Parathyroid adenoma (tissue), 2 donors: Measurements from ENCODE around the gene SHISA9.

Experiments
- H2AFZ ChIP-seq: fragments of 300-600 bp; sonication (generic); one replicate; pipeline ENCODE4 v1.7.0; 2017; ENCODE audit warnings: antibody characterized with exemption, mild to moderate bottlenecking
- H3K27ac ChIP-seq: fragments of 300-600 bp; sonication (generic); one replicate; pipeline ENCODE4 v1.7.0; 2017
- H3K27me3 ChIP-seq: fragments of 300-600 bp; sonication (generic); one replicate; pipeline ENCODE4 v1.7.0; 2017; ENCODE audit warnings: low read length; ENCODE audit not compliant: control insufficient read depth, insufficient read depth
- H3K36me3 ChIP-seq: fragments of 300-600 bp; sonication (generic); one replicate; pipeline ENCODE4 v1.7.0; 2017; ENCODE audit warnings: low read length; ENCODE audit not compliant: control insufficient read depth, insufficient read depth
- H3K4me1 ChIP-seq: fragments of 300-600 bp; sonication (generic); one replicate; pipeline ENCODE4 v1.7.0; 2017; ENCODE audit warnings: control low read depth
- H3K4me2 ChIP-seq: fragments of 300-600 bp; sonication (generic); one replicate; pipeline ENCODE4 v1.7.0; 2017; ENCODE audit warnings: low read length
- H3K4me3 ChIP-seq: fragments of 300-600 bp; sonication (generic); one replicate; pipeline ENCODE4 v1.7.0; 2017; ENCODE audit warnings: low read depth, low read length
- H3K79me2 ChIP-seq: fragments of 300-600 bp; sonication (generic); one replicate; pipeline ENCODE4 v1.7.0; 2017; ENCODE audit warnings: control low read depth
- H3K9ac ChIP-seq: fragments of 300-600 bp; sonication (generic); one replicate; pipeline ENCODE4 v1.7.0; 2017; ENCODE audit warnings: mild to moderate bottlenecking
- H3K9me3 ChIP-seq: fragments of 300-600 bp; sonication (generic); one replicate; pipeline ENCODE4 v1.7.0; 2017; ENCODE audit warnings: low read length; ENCODE audit not compliant: control insufficient read depth
- TF ChIP-seq, protein P1 (sequence below): fragments of 300-600 bp; sonication (generic); IDR thresholded peaks from one replicate; pipeline ENCODE4 v1.7.0; 2017; ENCODE audit warnings: antibody characterized with exemption, mild to moderate bottlenecking
- donor health status: primary hyperparathyroidism.

Gene SHISA9

DNA sequence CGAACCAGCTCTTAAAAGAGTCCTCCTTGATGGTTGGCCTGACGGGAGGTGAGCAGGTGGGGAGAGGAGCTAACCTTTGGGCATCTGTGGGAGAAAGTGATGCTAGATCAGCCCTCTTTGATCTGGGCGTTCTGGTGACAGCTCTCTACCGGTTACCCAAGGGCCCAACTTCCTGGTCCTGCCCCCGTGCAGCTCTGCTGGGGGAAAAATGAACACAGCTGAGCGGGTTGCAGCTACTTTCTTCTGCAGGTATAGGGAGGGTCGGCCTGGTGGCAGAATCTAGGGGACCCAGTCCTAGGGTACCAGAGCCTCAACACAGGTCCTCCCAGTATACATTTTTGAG lies 2.9 kb downstream of the SHISA9 start:
- Histone ChIP-seq H2AFZ (no peak overlapping the region), H3K9ac (no peak overlapping the region), H3K4me1 (no peaks in the 10 kb centered on the region), H3K9me3 (no peaks in the 10 kb centered on the region), H3K4me2 (no peak overlapping the region), H3K27me3 (peaks cover 7% of the 10 kb centered on the region), H3K27ac (no peak overlapping the region), H3K4me3 (no peak overlapping the region), H3K79me2 (no peaks in the 10 kb centered on the region), H3K36me3 (no peaks in the 10 kb centered on the region)
- TF ChIP-seq, protein P1, sequence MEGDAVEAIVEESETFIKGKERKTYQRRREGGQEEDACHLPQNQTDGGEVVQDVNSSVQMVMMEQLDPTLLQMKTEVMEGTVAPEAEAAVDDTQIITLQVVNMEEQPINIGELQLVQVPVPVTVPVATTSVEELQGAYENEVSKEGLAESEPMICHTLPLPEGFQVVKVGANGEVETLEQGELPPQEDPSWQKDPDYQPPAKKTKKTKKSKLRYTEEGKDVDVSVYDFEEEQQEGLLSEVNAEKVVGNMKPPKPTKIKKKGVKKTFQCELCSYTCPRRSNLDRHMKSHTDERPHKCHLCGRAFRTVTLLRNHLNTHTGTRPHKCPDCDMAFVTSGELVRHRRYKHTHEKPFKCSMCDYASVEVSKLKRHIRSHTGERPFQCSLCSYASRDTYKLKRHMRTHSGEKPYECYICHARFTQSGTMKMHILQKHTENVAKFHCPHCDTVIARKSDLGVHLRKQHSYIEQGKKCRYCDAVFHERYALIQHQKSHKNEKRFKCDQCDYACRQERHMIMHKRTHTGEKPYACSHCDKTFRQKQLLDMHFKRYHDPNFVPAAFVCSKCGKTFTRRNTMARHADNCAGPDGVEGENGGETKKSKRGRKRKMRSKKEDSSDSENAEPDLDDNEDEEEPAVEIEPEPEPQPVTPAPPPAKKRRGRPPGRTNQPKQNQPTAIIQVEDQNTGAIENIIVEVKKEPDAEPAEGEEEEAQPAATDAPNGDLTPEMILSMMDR = no peak

DNA sequence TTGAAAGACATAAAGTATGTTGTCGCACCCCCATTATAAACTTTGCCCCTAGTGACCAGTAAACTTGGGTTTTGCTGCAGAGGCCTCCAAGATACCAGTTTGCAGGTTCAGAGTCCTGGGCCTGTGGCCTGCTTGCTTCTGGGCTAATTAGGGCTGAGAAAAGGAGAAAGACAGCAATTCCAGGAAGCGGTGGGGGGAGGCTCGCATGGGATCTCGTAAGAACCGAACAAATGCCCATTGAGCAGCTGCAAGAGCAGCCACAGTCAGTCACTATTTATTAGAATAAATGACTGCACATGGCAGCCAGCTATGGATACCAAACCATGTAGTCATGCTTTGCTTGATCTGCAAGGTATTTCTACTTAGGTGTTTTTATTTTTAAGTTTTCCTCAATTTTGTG lies 4.9 kb downstream of the SHISA9 start:
- H3K36me3 ChIP-seq = no peaks in the 10 kb centered on the region
- H3K27me3 ChIP-seq = peaks cover 7% of the 10 kb centered on the region
- H3K4me3 ChIP-seq = no peak overlapping the region
- no peaks in the 10 kb centered on the region for H3K79me2 ChIP-seq
- no peaks in the 10 kb centered on the region for H3K9me3 ChIP-seq
- no peak overlapping the region for H2AFZ ChIP-seq
- no peak overlapping the region for H3K9ac ChIP-seq
- H3K27ac ChIP-seq = no peak overlapping the region
- H3K4me1 ChIP-seq = no peaks in the 10 kb centered on the region
- TF ChIP-seq, protein P1 = no peak
- no peak overlapping the region for H3K4me2 ChIP-seq

DNA sequence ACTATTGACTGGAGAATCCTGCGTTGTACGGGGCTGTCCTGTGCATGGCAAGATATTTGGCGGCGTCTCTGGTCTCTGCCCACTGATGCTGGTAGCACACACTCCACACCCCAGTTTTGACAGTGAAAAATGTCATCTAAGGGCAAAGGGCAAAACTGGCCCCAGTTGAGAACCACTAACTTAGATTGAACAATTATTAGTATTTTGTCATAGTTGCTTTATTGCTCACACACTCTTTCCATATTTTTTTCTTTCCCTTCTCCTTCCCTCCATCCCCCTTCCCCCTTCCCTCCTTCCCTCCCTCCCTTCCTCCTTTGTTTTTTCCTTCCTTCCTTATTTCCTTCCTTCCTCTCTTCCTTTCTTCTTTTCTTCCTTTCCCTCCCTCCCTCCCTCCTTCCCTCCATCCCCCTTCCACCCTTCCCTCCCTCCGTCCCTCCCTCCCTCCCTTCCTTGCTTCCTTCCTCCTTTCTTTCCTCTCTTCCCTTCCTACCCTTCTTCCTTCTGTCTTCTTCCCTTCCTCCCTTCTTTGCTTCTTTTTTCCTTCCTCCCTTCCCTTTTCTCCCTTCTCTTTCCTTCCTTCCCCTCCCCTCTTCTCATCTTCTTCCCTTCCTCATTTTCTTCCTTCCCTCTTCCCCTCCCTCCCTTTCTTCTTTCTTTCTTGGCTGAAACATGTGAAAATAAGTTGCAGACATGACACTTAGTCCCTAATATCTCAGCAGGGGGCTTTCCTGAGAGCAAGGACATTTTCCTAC lies 5.5 kb downstream of the SHISA9 start:
- H3K36me3 ChIP-seq = no peaks in the 10 kb centered on the region
- H3K4me2 ChIP-seq = no peak overlapping the region
- peaks cover 7% of the 10 kb centered on the region for H3K27me3 ChIP-seq
- H3K4me3 ChIP-seq = no peak overlapping the region
- no peak overlapping the region for H3K9ac ChIP-seq
- H2AFZ ChIP-seq = no peak overlapping the region
- no peaks in the 10 kb centered on the region for H3K4me1 ChIP-seq
- H3K27ac ChIP-seq = no peak overlapping the region
- H3K9me3 ChIP-seq = no peaks in the 10 kb centered on the region
- no peaks in the 10 kb centered on the region for H3K79me2 ChIP-seq
- TF ChIP-seq, protein P1 = no peak

DNA sequence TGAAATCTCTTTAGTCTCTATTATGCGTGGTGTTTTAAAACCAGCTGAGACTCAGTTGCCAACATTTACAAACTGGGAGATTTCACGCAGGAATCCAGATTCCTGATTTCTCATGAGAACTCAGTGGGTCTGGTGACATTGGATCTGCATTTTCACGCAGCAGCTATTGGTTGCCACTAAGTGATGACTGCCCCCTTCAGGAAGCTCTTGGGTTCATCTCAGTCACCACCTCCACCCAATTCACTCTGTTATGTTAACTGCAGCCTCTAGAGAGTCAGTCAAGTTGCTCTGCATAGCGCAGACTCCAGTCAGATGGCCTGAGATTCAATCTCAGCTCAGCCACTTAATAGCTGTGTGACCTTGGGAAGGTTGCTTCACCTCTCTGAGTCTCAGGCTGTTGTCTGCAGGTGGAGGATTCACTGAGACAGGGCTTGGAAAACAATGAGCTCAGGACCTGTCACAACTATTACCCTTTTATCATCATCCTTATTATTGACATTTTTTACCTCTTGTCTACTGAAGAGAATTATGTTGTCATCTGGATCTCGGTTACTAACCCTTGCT lies 6.4 kb downstream of the SHISA9 start:
- peaks cover 3% of the 10 kb centered on the region for H3K27me3 ChIP-seq
- H3K4me3 ChIP-seq = no peak overlapping the region
- H3K9ac ChIP-seq = no peak overlapping the region
- H3K9me3 ChIP-seq = no peaks in the 10 kb centered on the region
- H3K4me1 ChIP-seq = no peaks in the 10 kb centered on the region
- H3K36me3 ChIP-seq = no peaks in the 10 kb centered on the region
- H2AFZ ChIP-seq = no peak overlapping the region
- TF ChIP-seq, protein P1 = no peak
- H3K79me2 ChIP-seq = no peaks in the 10 kb centered on the region
- no peak overlapping the region for H3K27ac ChIP-seq
- no peak overlapping the region for H3K4me2 ChIP-seq

DNA sequence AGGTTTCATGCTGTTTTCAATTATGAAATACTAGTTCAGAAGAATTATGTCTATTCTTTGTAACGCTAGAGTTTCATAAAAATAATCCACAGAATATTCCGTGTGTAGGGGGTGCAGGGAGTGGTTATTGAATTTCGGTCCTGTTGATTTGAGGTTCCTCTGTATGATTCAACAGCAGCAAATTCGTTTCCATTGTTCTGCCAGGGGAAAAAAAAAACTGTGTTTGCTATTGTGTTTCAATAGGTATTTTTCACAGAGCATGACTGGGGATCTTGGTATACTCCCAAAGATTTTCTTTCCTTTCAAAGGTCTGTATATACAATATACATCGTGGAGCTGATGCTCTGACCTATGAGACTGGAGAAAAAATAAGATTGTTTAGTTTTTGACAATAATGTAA lies 15.8 kb downstream of the SHISA9 start:
- Histone ChIP-seq H3K27me3 (no peaks in the 10 kb centered on the region), H3K4me2 (no peak overlapping the region), H3K9ac (no peak overlapping the region), H3K27ac (no peak overlapping the region), H3K9me3 (no peaks in the 10 kb centered on the region), H3K4me1 (no peaks in the 10 kb centered on the region), H3K36me3 (no peaks in the 10 kb centered on the region), H2AFZ (no peak overlapping the region), H3K4me3 (no peak overlapping the region), H3K79me2 (no peaks in the 10 kb centered on the region)
- TF ChIP-seq, protein P1 = no peak
